GM18519 (cell line): ENCODE results near the gene ZNF76.

Source experiments
- ATAC-seq: cut with Tn5 transposase; IDR thresholded peaks from one replicate; pipeline ENCODE4 v1.9.1; 2021; ENCODE audit warnings: mild to moderate bottlenecking, moderate library complexity; ENCODE audit not compliant: unreplicated experiment, low FRiP score

Gene ZNF76

GRCh38 chr6:35234901-35235300 lies 24.6 kb upstream of the ZNF76 start:
- no peak for ATAC-seq

GRCh38 chr6:35236223-35236622 lies 23.3 kb upstream of the ZNF76 start:
- ATAC-seq = no peak

GRCh38 chr6:35237476-35237875 lies 22.1 kb upstream of the ZNF76 start:
- no peak for ATAC-seq

- no peak for ATAC-seq
Observed at GRCh38 chr6:35238843-35239289, 20.7 kb upstream of the ZNF76 start.

- no peak for ATAC-seq
Observed at GRCh38 chr6:35239581-35239980, 20.0 kb upstream of the ZNF76 start.

GRCh38 chr6:35240838-35241801 lies 18.4 kb upstream of the ZNF76 start:
- ATAC-seq = no peak

GRCh38 chr6:35242486-35242885 lies 17.0 kb upstream of the ZNF76 start:
- no peak for ATAC-seq

GRCh38 chr6:35242906-35243305 lies 16.6 kb upstream of the ZNF76 start:
- ATAC-seq = no peak

GRCh38 chr6:35243386-35243958 lies 16.1 kb upstream of the ZNF76 start:
- ATAC-seq = no peak

GRCh38 chr6:35244551-35244950 lies 15.0 kb upstream of the ZNF76 start:
- ATAC-seq = no peak

- no peak for ATAC-seq
Observed at GRCh38 chr6:35247642-35248231, 11.8 kb upstream of the ZNF76 start.

- ATAC-seq = no peak
Observed at GRCh38 chr6:35248300-35248699, 11.2 kb upstream of the ZNF76 start.

- ATAC-seq = no peak
Observed at GRCh38 chr6:35248965-35249364, 10.6 kb upstream of the ZNF76 start.

- ATAC-seq = no peak
Observed at GRCh38 chr6:35251949-35252348, 7.6 kb upstream of the ZNF76 start.

GRCh38 chr6:35253249-35253648 lies 6.3 kb upstream of the ZNF76 start:
- no peak for ATAC-seq

- no peak for ATAC-seq
Observed at GRCh38 chr6:35258336-35258735, 1.2 kb upstream of the ZNF76 start.

GRCh38 chr6:35258858-35259193 lies 709 bp upstream of the ZNF76 start:
- no peak for ATAC-seq

GRCh38 chr6:35259948-35260590 lies 534 bp downstream of the ZNF76 start:
- no peak for ATAC-seq

GRCh38 chr6:35260591-35261570 lies 1.3 kb downstream of the ZNF76 start:
- no peak for ATAC-seq

GRCh38 chr6:35262596-35262995 lies 3.1 kb downstream of the ZNF76 start:
- ATAC-seq = no peak
